ENCODE results near the gene WDR48. TPM values are rescaled to one million over a fixed set of nuclear protein-coding genes. Genes with fewer than 3 reads are reported as not detected.

Gene WDR48
- total RNA-seq, 2 donors from 2014 or later, result 57.5 to 60.4 TPM

- no peak for TF ChIP-seq CTCF (conservative IDR thresholded peaks at IDR 0.05)
- H3K36me3 Mint-ChIP-seq (ENCODE audit: low read depth), result peaks cover 52% of the 10 kb centered on the region
- Histone ChIP-seq H3K9me3 (ENCODE audit: control insufficient read depth, low read length) (no peaks in the 10 kb centered on the region), H3K9ac (ENCODE audit: extremely low read depth, low read length, poor library complexity, severe bottlenecking) (no peak overlapping the region), H3K4me1 (ENCODE audit: control insufficient read depth, insufficient read depth, low read length) (no peaks in the 10 kb centered on the region), H3K27me3 (ENCODE audit: control insufficient read depth, insufficient read depth, low read length, poor library complexity, severe bottlenecking) (no peaks in the 10 kb centered on the region), H3K36me3 (ENCODE audit: control insufficient read depth, insufficient read depth, low read length) (peaks cover 71% of the 10 kb centered on the region), H3K27ac (ENCODE audit: low read depth, low read length) (no peak overlapping the region), H3K4me3 (ENCODE audit: low read length) (no peak overlapping the region)
- H3K4me1 Mint-ChIP-seq, result no peaks in the 10 kb centered on the region
- no peak for DNase-seq
- no peak overlapping the region for H3K4me3 Mint-ChIP-seq
- 94 to 96% methylated on average over 6 to 7 of the region's 7 CpGs for WGBS, 2 experiments (ENCODE audit: insufficient coverage in 1 of 2, insufficient read length in 1 of 2)
- H3K9me3 Mint-ChIP-seq, result no peaks in the 10 kb centered on the region
- H3K27ac Mint-ChIP-seq, result no peak overlapping the region
- H3K27me3 Mint-ChIP-seq (ENCODE audit: insufficient read depth), result no peaks in the 10 kb centered on the region
Measured at GRCh38 chr3:39094851-39095677, 43.2 kb downstream of the WDR48 start.

- TF ChIP-seq CTCF (conservative IDR thresholded peaks at IDR 0.05), result no peak
- Mint-ChIP-seq H3K27ac (no peak overlapping the region), H3K4me3 (no peak overlapping the region), H3K27me3 (ENCODE audit: insufficient read depth) (no peaks in the 10 kb centered on the region), H3K36me3 (ENCODE audit: low read depth) (peaks cover 53% of the 10 kb centered on the region), H3K9me3 (no peaks in the 10 kb centered on the region), H3K4me1 (no peaks in the 10 kb centered on the region)
- DNase-seq, result no peak
- Histone ChIP-seq H3K9ac (ENCODE audit: extremely low read depth, low read length, poor library complexity, severe bottlenecking) (no peak overlapping the region), H3K9me3 (ENCODE audit: control insufficient read depth, low read length) (no peaks in the 10 kb centered on the region), H3K4me3 (ENCODE audit: low read length) (no peak overlapping the region), H3K4me1 (ENCODE audit: control insufficient read depth, insufficient read depth, low read length) (no peaks in the 10 kb centered on the region), H3K27me3 (ENCODE audit: control insufficient read depth, insufficient read depth, low read length, poor library complexity, severe bottlenecking) (no peaks in the 10 kb centered on the region), H3K27ac (ENCODE audit: low read depth, low read length) (no peak overlapping the region), H3K36me3 (ENCODE audit: control insufficient read depth, insufficient read depth, low read length) (peaks cover 73% of the 10 kb centered on the region)
- WGBS, 2 experiments (ENCODE audit: insufficient coverage in 1 of 2, insufficient read length in 1 of 2), result 87 to 100% methylated on average over 2 to 3 of the region's 3 CpGs
Measured at GRCh38 chr3:39095778-39096177, 44.0 kb downstream of the WDR48 start.

- Histone ChIP-seq H3K9me3 (ENCODE audit: control insufficient read depth, low read length) (no peaks in the 10 kb centered on the region), H3K27me3 (ENCODE audit: control insufficient read depth, insufficient read depth, low read length, poor library complexity, severe bottlenecking) (no peaks in the 10 kb centered on the region), H3K27ac (ENCODE audit: low read depth, low read length) (peak overlapping the region; percentile 69), H3K9ac (ENCODE audit: extremely low read depth, low read length, poor library complexity, severe bottlenecking) (no peak overlapping the region), H3K4me3 (ENCODE audit: low read length) (no peak overlapping the region), H3K4me1 (ENCODE audit: control insufficient read depth, insufficient read depth, low read length) (no peaks in the 10 kb centered on the region), H3K36me3 (ENCODE audit: control insufficient read depth, insufficient read depth, low read length) (peaks cover 63% of the 10 kb centered on the region)
- H3K27me3 Mint-ChIP-seq (ENCODE audit: insufficient read depth), result no peaks in the 10 kb centered on the region
- H3K4me3 Mint-ChIP-seq, result no peak overlapping the region
- no peak overlapping the region for H3K27ac Mint-ChIP-seq
- no peaks in the 10 kb centered on the region for H3K4me1 Mint-ChIP-seq
- DNase-seq, result no peak
- no peak for TF ChIP-seq CTCF (conservative IDR thresholded peaks at IDR 0.05)
- peaks cover 50% of the 10 kb centered on the region for H3K36me3 Mint-ChIP-seq (ENCODE audit: low read depth)
- 40 to 80% methylated on average over 1 to 3 of the region's 3 CpGs for WGBS, 2 experiments (ENCODE audit: insufficient coverage in 1 of 2, insufficient read length in 1 of 2)
- no peaks in the 10 kb centered on the region for H3K9me3 Mint-ChIP-seq
Measured at GRCh38 chr3:39096775-39097174, 45.0 kb downstream of the WDR48 start.
